ENCODE data around the gene GRM8.

GRCh38 chr7:127207230-127207629, 45.5 kb downstream of the GRM8 start:
- no peak for TF ChIP-seq CTCF (conservative IDR thresholded peaks at IDR 0.05; ENCODE audit: low read length)
- TF ChIP-seq EZH2phosphoT487 (IDR thresholded peaks at IDR 0.05; ENCODE audit: borderline replicate concordance, low read depth, low read length) = no peak
